ENCODE data around the gene GPR17.

The GPR17 gene

DNA sequence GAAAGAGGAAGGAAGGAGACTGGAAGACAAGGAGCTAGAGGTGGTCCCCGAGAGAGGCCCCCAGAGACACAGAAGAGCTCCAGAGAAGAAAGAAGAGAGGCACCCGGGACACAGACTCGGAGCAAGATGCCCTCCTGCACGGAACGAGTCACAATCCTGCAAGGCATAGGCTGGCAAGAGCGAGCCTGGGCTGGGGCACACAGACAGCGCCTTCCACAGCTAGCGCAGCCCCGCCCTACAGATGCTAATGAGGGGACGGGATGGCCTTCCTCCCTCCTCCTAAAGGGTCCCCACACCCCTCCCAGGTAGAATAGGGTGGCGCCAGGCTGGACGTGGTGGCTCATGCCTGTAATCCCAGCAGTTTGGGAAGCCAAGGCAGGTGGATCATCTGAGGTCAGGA, 19.8 kb upstream of the GPR17 start:
- H3K4me3 ChIP-seq (ENCODE audit: low read length) = no peak overlapping the region
- TF ChIP-seq, protein P1, sequence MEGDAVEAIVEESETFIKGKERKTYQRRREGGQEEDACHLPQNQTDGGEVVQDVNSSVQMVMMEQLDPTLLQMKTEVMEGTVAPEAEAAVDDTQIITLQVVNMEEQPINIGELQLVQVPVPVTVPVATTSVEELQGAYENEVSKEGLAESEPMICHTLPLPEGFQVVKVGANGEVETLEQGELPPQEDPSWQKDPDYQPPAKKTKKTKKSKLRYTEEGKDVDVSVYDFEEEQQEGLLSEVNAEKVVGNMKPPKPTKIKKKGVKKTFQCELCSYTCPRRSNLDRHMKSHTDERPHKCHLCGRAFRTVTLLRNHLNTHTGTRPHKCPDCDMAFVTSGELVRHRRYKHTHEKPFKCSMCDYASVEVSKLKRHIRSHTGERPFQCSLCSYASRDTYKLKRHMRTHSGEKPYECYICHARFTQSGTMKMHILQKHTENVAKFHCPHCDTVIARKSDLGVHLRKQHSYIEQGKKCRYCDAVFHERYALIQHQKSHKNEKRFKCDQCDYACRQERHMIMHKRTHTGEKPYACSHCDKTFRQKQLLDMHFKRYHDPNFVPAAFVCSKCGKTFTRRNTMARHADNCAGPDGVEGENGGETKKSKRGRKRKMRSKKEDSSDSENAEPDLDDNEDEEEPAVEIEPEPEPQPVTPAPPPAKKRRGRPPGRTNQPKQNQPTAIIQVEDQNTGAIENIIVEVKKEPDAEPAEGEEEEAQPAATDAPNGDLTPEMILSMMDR (conservative IDR thresholded peaks at IDR 0.05; ENCODE audit: low read depth, low read length) = no peak
- no peak for DNase-seq (ENCODE audit: low read depth)

DNA sequence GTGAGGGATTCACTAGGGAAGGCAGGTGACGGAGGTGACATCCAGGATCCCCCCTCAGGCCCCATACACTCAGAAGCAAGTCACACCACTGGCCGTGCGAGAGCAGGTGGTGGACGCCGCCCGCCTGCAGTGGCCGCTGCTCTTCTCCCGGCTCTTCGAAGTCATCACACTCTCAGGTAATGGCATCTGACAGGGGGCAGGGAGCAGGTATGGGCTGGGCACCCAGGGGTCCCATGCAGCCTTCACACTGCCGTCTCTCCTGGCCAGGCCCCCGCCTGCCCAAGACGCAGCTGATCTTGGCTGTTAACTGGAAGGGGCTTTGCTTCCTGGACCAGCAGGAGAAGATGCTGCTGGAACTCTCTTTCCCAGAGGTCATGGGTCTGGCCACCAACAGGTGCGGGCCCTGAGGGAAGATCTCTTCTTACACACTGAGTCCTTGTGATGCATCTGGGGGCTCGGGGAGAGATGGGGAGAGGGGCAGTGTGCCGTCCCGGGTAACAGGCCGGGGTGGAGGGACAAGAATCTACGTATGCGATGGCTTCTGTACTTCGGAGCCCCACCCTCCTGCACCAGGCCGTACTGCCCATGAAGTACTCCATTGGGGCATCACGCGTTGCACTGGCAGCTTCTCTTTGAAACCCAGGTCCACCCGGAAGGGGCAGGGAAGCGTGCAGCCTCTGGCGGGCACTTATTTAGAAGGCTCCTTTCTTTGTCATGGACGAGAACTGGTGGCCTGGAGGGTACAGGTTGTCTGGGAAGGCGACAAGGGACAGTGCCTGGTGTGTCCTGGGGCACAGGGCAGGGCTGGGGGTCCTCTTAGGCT, 18.8 kb upstream of the GPR17 start:
- TF ChIP-seq, protein P1 (conservative IDR thresholded peaks at IDR 0.05; ENCODE audit: low read depth, low read length) = no peak
- H3K4me3 ChIP-seq (ENCODE audit: low read length) = no peak overlapping the region
- no peak for DNase-seq (ENCODE audit: low read depth)

- H3K4me3 ChIP-seq (ENCODE audit: low read length) = no peak overlapping the region
- TF ChIP-seq, protein P1 (conservative IDR thresholded peaks at IDR 0.05; ENCODE audit: low read depth, low read length) = no peak
- no peak for DNase-seq (ENCODE audit: low read depth)
Measured at GRCh38 chr2:127627740-127628571, 18.0 kb upstream of the GPR17 start.

DNA sequence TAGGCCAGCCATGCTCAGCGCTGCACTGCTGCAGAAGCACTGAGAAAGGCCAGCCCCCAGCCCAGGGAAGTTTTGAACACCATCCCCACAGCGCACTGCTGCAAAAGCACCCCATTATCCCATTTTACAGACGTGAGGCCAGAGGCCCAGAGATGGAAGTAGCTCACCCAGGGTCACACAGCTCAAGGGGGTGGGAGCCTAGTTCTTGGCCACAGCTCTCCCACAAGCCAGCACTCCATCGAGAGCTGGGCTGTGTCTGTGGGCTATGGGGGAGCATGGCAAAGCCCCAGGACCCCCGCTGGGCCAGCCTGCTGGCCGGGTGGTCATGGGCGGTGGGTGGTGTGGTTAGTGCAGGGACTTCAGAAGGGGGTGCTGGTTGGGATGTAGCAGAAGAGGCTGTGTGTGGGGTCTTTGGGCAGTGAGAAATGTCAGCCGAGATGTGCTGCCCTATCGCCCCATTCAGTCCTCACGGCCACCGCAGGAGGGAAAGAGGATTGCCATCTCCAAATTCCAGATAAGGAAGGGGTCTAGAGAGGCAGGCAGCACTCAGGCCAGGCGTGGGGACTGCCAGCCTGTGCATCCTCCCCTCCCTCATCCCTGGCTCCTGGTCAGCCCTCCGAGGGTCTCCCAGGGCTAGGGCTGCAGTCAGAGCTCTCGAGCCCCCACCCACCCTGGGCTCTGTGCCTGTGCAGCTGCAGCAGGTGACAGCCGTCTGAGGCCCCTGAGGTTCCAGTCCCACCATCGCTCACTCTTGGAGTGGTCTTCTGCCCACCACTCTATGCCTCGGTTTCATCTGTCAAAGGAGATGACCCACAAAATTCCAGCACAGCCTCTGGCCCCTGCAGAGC, 17.0 kb upstream of the GPR17 start:
- no peak overlapping the region for H3K4me3 ChIP-seq (ENCODE audit: low read length)
- TF ChIP-seq, protein P1 (conservative IDR thresholded peaks at IDR 0.05; ENCODE audit: low read depth, low read length) = no peak
- DNase-seq (ENCODE audit: low read depth) = no peak

DNA sequence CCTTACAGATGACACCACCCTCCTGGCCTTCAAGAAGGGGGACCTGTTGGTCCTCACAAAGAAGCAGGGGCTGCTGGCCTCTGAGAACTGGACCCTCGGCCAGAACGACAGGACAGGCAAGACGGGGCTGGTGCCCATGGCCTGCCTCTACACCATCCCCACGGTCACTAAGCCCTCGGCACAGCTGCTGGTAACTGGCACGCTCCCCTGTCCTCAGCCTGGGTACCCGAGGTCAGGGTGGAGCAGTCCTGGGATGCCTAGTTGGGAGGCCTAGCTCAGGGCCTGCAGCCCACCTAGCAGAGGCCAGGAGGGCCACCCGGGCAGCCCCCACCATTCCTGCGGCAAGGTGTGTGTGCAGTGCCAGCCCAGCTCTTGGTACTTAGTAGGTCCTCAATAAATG, 16.3 kb upstream of the GPR17 start:
- TF ChIP-seq, protein P1 (conservative IDR thresholded peaks at IDR 0.05; ENCODE audit: low read depth, low read length) = no peak
- DNase-seq (ENCODE audit: low read depth) = no peak
- no peak overlapping the region for H3K4me3 ChIP-seq (ENCODE audit: low read length)

GRCh38 chr2:127630096-127630863, 15.7 kb upstream of the GPR17 start:
- TF ChIP-seq, protein P1 (conservative IDR thresholded peaks at IDR 0.05; ENCODE audit: low read depth, low read length) = no peak
- H3K4me3 ChIP-seq (ENCODE audit: low read length) = no peak overlapping the region
- no peak for DNase-seq (ENCODE audit: low read depth)
